HL-60 (cell line): ENCODE measurements around the gene TMEM255B.

Experiments
- CTCF ChIP-seq: IDR thresholded peaks from one replicate; pipeline ENCODE4 v1.5.1; 2011; ENCODE audit warnings: low read length, control low read depth, inconsistent platforms; ENCODE audit not compliant: insufficient read depth
- GABPA ChIP-seq: IDR thresholded peaks from 2 replicates; pipeline ENCODE4 v1.6.1; 2012; ENCODE audit warnings: low read depth
- POLR2AphosphoS5 ChIP-seq: IDR thresholded peaks from 2 replicates; pipeline ENCODE4 v1.6.1; 2012; ENCODE audit warnings: low read depth
- REST ChIP-seq: IDR thresholded peaks from 2 replicates; pipeline ENCODE4 v1.6.1; 2012; ENCODE audit warnings: low read depth; ENCODE audit not compliant: insufficient replicate concordance

DNA sequence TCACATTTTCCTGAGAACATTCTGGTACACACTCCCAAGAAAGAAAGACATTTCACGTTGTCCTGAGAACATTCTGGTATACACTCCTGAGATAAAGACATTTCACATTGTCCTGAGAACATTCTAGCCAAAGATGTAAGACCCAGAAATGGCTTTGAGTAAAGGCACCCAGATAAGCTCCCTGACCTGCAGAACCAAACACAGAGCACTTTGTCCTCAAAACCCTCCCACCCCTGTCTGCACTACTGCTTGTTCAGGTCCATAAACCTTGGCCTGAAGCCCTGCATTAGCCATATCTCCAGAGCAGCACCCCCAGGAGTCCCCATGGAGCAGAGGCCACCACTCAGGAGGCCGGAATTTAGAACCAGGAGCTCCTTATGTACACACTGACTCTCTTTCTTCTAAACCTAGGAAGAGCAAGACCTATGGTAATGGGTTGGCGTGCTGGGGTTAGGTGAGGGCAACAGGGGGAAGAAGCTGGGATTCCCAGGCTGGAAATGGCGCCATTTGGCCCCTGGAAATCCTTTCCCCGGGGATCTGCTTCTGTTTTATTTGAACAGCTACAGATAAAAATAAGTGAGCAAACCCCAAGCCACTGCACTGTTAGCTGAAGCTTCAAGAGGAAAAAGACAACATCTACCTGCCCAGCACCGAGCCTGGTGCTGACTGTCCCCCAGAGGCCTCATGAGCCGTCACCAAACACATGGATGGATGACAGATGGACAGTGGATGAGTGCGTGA, 91.1 kb downstream of the TMEM255B start:
- no peak for TF ChIP-seq CTCF
- TF ChIP-seq POLR2AphosphoS5 = no peak
- TF ChIP-seq REST = no peak
- no peak for TF ChIP-seq GABPA
